ENCODE results near the gene ROPN1B. TPM values are rescaled to one million over a fixed set of nuclear protein-coding genes. Genes with fewer than 3 reads are reported as not detected.

ROPN1B gene
- total RNA-seq, 1 experiment from 2014 or later: 0.46 TPM

DNA sequence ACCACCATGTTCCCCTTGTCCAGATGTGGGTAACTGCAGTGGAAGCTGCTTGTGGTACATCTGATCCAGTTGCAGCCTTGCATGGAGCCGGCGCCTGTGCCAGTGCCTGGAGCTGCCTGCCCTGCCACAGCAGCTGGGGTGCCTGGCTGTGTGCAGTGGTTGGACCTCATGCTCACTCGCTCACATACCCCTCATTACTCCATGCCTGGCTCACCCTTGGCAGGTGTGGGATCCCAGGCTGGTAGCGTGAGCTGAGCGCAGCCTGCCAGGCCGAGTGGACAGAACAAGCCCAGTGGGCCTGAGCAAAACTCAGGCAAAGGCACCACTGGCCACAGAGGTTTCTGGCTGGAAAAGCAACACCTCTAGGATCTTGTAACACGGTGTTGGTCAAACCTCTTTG lies 35.7 kb downstream of the ROPN1B start:
- no peak for DNase-seq (ENCODE audit: low read depth)

GRCh38 chr3:126005951-126006350 lies 37.0 kb downstream of the ROPN1B start:
- DNase-seq (ENCODE audit: low read depth): no peak

- DNase-seq (ENCODE audit: low read depth): no peak
Observed at GRCh38 chr3:126008219-126008618, 39.2 kb downstream of the ROPN1B start.

DNA sequence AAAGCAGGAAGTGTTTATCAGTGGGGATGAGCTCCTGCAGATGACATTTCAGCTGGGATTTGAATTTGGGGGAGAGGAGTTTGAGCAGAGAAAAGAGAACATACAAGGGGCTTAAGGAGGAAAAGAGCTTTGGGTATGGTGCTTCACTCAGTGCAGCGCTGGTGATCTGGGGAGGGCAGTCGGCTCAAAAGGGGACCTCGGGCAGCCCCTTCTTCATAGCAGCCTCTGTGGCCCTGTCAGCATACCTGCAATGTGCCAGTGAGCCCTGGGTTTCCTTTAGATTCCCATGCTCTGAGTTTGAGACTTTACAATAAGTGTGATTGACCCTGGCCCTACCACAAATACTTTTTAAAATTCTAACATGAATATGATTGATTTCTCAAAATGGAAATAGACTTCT lies 40.2 kb downstream of the ROPN1B start:
- DNase-seq (ENCODE audit: low read depth): no peak

DNA sequence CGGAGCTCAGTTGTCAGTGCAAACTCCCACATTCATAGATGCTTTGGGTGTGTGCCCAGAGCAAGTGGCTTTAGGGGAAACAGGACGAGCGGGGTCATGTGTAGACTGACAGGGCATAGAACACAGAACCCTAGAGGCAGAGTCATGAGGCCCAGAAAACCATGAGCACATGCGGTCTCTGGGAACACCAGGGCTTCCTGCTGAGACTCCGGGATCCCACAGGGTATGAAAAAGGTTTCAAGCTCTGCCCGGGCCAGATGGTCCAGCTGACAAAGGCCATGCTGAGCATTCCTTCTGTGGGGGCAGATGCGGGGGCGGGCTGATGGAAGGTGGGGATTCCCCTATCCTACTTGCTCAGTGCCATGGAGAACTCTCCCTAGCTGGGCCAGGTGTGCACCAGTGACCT lies 44.8 kb downstream of the ROPN1B start:
- peak; percentile 44 for DNase-seq (ENCODE audit: low read depth)

DNA sequence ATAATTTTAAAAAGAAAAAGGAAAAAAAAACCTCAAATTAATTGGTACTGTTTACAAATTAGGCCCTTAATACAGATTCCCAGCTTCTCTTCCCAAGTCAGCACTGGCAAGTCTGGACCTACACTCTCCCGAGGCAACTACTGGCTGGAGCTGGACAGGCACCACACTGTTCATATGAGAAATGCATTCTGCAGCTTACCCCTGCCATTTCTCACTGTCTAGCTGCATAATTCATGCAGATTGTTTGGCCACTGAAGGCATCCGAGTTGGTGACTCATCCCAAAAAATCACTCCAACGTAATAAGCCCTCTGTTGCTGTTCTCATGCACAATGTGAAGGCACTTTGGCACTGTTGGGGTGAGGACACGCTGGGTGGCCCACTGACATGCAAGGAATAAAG lies 45.3 kb downstream of the ROPN1B start:
- DNase-seq (ENCODE audit: low read depth): peak; percentile 27

DNA sequence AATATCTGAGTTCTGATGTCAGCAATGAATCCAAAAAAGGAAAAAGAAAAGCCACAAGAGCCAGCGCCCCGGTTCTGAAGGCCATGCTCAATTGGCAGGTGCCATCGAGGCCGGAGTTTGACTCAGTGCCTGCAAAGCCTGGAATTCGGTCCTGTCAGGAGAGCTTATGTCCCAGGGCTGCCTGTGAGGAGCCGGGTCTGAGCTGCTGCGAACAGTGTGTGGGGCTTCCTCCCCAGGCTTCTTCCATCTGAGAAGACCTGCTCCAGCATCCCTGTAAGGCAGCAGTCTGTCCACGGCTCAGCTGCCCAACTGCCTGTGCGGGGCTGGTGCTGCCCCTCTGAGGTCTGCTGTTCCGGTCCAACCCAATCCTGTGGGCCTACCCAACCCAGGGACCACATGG lies 46.1 kb downstream of the ROPN1B start:
- no peak for DNase-seq (ENCODE audit: low read depth)

GRCh38 chr3:126016616-126017015 lies 47.6 kb downstream of the ROPN1B start:
- DNase-seq (ENCODE audit: low read depth): no peak

- no peak for DNase-seq (ENCODE audit: low read depth)
Observed at GRCh38 chr3:126017362-126017761, 48.4 kb downstream of the ROPN1B start.

- no peak for DNase-seq (ENCODE audit: low read depth)
Observed at GRCh38 chr3:126018545-126018944, 49.6 kb downstream of the ROPN1B start.

DNA sequence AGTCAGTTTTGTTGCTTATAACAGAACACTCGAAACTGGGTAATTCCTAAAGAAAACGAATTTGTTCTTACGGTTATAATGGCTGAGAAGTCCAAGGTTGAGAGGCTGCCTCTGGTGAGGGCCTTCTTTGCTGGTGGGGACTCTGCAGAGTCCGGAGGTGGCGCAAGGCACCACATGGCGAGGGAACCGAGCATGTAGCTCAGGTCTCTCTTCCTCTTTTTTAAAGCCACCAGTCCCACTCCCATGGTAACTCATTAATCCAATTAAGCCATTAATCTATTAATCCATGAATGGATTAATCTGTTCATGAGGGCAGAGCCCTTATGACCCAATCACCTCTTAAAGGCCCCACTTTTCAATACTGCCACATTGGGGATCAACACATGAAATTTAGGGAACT lies 50.0 kb downstream of the ROPN1B start:
- no peak for DNase-seq (ENCODE audit: low read depth)

- no peak for DNase-seq (ENCODE audit: low read depth)
Observed at GRCh38 chr3:126019683-126020082, 50.7 kb downstream of the ROPN1B start.

GRCh38 chr3:126021224-126021623 lies 52.2 kb downstream of the ROPN1B start:
- no peak for DNase-seq (ENCODE audit: low read depth)

GRCh38 chr3:126021702-126022101 lies 52.7 kb downstream of the ROPN1B start:
- DNase-seq (ENCODE audit: low read depth): no peak

DNA sequence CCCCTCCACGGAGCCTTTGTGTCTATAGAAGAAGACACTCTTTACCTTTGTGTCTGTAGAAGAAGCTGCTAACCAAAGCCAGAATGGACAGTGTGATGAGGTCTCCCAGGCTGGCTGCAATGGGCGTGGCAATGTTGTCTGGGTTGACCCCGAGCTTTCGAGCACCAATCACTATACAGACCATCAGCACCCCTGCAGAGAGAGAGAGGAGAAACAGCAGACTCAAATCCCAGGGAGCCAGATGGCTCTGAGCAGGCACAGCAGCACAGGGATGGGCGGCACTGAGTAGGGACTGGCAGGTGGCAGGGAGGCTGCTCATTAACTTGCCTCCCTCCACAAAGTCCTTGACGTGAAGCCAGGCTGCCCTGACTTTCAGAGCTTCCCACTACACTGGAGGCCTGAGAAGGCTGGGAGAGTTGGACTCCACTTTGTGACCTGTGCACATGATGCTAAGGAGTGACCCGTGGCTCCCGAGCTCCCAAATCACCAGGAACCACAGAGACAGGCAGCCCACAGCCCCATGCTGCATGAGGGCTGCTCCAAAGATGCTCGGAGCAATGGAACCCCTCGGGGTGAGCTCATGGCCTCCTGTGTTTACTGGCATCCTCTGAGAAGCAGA lies 53.9 kb downstream of the ROPN1B start:
- DNase-seq (ENCODE audit: low read depth): no peak

DNA sequence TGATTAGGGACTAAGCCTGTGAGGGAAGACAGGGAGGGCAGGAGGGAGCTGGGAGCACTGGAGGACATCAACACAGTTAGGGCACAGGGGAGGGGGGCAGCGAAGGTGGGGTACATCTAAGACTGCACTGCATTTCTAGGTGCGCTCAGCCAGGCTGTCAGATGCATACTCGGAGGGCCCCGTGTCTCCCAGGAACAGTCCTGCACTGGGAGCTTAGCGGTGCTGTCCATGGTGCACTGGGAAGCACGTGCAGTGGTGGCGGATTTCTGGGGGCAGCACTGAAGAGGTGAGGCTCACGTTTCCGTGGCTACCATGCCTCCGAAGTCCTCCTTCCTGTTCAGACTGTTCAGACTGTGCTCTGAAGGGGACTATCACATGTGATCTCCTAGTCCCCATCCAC lies 54.4 kb downstream of the ROPN1B start:
- no peak for DNase-seq (ENCODE audit: low read depth)

DNA sequence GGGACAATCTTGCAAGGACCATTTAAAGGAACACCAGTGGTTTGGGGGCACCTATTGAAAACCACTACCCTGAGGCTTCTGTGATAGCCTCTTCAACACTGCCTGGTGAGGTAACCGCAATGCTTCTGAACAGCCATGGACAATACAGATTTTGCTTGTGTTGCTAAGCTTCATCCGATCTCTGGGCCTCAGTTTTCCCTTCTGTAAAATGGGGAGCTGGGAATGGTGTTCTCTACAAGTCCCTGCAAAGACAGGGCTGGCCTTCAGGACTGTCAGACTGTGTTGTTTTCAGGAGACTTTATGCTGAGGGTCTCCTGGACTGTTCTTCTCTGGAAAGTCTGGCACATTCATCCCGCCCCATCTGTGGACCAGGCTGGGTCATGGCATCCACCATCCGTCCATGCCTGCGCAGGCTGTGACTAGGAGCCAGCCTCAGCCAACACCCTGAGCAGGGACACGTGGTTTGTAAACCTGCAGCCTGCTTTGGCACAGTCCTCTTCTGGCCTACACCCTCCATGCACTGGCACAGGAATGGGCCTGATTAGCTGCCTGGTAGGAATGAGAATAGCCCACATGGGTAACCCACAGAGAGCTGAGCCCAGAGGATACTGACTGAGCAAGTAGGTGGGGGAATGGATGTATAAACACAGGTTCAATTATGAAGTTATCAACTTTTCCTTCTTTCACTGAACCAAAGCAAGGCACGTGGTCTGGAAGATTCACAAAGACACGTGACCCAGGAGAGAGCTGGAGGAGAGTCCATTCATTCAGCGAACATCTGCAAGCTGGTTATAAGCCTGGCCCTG lies 55.3 kb downstream of the ROPN1B start:
- no peak for DNase-seq (ENCODE audit: low read depth)

GRCh38 chr3:126025116-126025729 lies 56.2 kb downstream of the ROPN1B start:
- DNase-seq (ENCODE audit: low read depth): no peak

- DNase-seq (ENCODE audit: low read depth): no peak
Observed at GRCh38 chr3:126025862-126026261, 56.9 kb downstream of the ROPN1B start.

- no peak for DNase-seq (ENCODE audit: low read depth)
Observed at GRCh38 chr3:126026277-126026751, 57.3 kb downstream of the ROPN1B start.

DNA sequence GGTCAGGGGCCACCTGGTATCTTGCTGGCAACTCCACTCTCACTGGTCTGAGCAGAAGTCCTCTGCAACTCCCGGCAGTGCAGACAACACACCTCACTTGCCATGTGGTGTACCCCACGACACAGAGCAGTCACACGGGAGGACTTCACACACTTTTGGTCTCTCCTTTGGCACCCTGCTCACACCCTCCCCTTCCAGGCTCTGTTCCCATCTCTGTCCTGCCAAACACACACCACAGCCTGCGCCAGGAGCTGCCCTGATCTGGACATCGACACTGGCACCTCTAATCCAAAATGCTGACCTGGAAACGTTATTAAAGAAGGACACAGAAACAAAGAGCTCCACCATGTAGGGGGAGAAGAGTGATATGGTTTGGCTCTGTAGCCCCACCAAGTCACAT lies 57.8 kb downstream of the ROPN1B start:
- no peak for DNase-seq (ENCODE audit: low read depth)

DNA sequence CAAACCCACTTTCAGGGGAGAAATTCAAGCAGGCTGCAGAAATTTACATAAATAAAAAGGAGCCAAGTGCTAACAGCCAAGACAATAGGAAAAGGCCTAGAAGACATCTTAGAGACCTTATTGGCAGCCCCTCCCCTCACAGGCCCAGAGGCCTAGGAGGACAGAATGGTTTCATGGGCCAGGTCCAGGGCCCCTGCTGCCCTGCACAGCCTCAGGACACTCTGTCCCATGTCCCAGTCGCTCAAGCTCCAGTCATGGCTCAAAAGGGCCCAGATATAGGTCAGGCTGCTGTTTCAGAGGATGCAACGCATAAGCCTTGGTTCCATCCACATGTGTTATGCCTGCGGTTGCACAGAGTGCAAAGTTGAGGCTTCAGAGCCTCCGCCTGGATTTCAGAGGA lies 59.1 kb downstream of the ROPN1B start:
- no peak for DNase-seq (ENCODE audit: low read depth)

- no peak for DNase-seq (ENCODE audit: low read depth)
Observed at GRCh38 chr3:126029241-126029640, 60.3 kb downstream of the ROPN1B start.
